Pancreas (tissue), 10 donors: ENCODE measurements around the gene TFPT. TPM values are rescaled to one million over a fixed set of nuclear protein-coding genes. Genes with fewer than 3 reads are reported as not detected.
"Not testable (repeated sequence)": the region's sequence is repeated elsewhere in the genome, so short reads cannot be mapped to it uniquely, and the experiment has no call there.

ENCODE experiments used
- ATAC-seq, 4 donors: fragments of 200-7000 bp; cut with Tn5 transposase; one replicate each; pipeline versions ENCODE4 v1.8.0 to v1.9.1; 2020; ENCODE audit warnings: mild to moderate bottlenecking in 4 of 4, moderate library complexity in 4 of 4
- DNase-seq, 6 donors: peaks; one replicate each; pipeline ENCODE4 v3.0.0-alpha.2; 2020
- FAIRE-seq: peaks from 2 replicates; lab custom pipeline; 2012; peaks lifted over from hg19 to GRCh38; lab: Jason Lieb, UNC
- H3K27ac ChIP-seq, 4 donors: fragments of 200-600 bp; sonication (generic); 1 replicate in 3 of 4; 2 replicates in 1 of 4; pipeline versions ENCODE4 v1.5.0 to v1.8.0; 2020
- H3K27me3 ChIP-seq, 4 donors: fragments of 200-600 bp; one replicate each; pipeline ENCODE4 v1.8.0; 2021
- H3K36me3 ChIP-seq, 3 donors: fragments of 200-600 bp; sonication (generic) in 1 of 3; one replicate each; pipeline versions ENCODE4 v1.5.0 to v1.8.0; 2020 to 2021
- H3K4me1 ChIP-seq, 3 donors: fragments of 200-600 bp; one replicate each; pipeline ENCODE4 v1.8.0; 2021
- H3K4me3 ChIP-seq, 4 donors: fragments of 200-600 bp; sonication (generic) in 2 of 4; one replicate each; pipeline versions ENCODE4 v1.5.0 to v1.8.0; 2020 to 2021
- H3K9me3 ChIP-seq, 4 donors: fragments of 200-600 bp; one replicate each; pipeline ENCODE4 v1.8.0; 2021
- WGBS, 2 donors: extraction: QIAGEN DNeasy Blood & Tissue Kit; methylation state at CpG; one replicate each; pipeline ENCODE4 v1.1.7; 2013; 5-methylcytosine and 5-hydroxymethylcytosine counted together
- intact Hi-C, 3 donors: fragments of 100-400 bp; cut with DNase I; formaldehyde crosslinking; loops; one replicate each; pipeline versions ENCODE4 v1.11.1 to v1.14.2; 2022
- polyA plus RNA-seq, 2 donors: library from polyadenylated mRNA; stranded (reverse); fragments of 200-250 nt; gene quantifications; one replicate each; pipeline ENCODE4 v1.2.3, GENCODE V29; 2013
- total RNA-seq, 6 donors: library from RNA; stranded (reverse); fragmentation: NEBNext Ultra II Directional in 4 of 6; extraction: Animal tissue kit (Norgen Biotek cat#: 25700) in 4 of 6; gene quantifications; one replicate each; pipeline versions ENCODE4 v1.2.1 to v1.2.4, GENCODE V29; 2021 to 2023
- TF ChIP-seq, protein P1 (sequence below), 4 donors: fragments of 200-600 bp; sonication (generic) in 3 of 4; IDR thresholded peaks; one replicate each; pipeline versions ENCODE4 v1.5.0 to v1.8.0; 2021; ENCODE audit warnings: antibody characterized with exemption in 4 of 4
- donor health status: healthy with polysubstance abuse.
- donor health status: DM: no; HTN: no; CAD: no; lungs with moderate emphysema.
- donor health status: DM: no; HTN: no; CAD: no.
- donor health status: control.
- donor health status: control.
- donor health status: Bipolar disorder and iron deficiency.
- donor health status: DM: yes; HTN: yes; CAD: no.
- donor health status: DM: no; HTN: no; CAD: no.
- donor health status: DM: no; HTN: no; CAD: no.
- donor health status: DM: yes; HTN: yes; CAD: no.

The TFPT gene
- total and polyA plus RNA-seq, 8 donors = 3.8 to 16.6 (median 5.2) TPM

DNA sequence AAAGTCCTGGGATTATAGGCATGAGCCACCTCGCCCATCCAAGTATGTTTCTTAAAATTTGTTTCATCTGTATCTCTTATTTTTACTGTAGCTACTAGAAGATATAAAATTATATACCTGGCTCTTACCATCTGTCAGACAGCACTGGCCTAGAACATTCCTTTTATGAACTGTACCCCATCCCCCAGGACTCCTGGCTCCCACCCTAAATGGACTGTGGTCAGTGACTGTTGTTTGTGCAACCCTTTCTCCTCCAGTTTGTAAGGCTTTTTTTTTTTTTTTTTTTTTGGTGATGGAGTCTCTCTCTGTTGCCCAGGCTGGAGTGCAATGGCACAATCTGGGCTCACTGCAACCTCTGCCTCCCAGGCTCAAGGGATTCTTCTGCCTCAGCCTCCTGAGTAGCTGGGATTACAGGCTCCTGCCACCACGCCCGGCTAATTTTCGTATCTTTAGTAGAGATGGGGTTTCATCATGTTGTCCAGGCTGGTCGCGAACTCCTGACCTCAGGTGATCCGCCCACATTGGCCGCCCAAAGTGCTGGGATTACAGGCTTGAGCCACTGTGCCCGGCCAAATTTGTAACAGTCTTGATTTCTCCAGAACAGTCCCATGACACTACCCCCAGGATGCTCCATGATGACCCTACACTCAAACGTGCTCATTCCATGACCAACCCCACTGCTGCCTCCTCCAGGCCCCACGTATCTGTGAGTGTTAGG lies 10.3 kb downstream of the TFPT start:
- ATAC-seq (no peak), DNase-seq (no peak), FAIRE-seq (no peak)
- Histone ChIP-seq H3K9me3 (no peaks in the 10 kb centered on the region), H3K27me3 (no peaks in the 10 kb centered on the region), H3K4me3 (no peak overlapping the region), H3K36me3 (peaks cover 0 to 21% (median 0%) of the 10 kb centered on the region in 3 donors), H3K4me1 (peaks cover 0 to 5% (median 0%) of the 10 kb centered on the region in 3 donors), H3K27ac (no peak overlapping the region)
- TF ChIP-seq, protein P1, sequence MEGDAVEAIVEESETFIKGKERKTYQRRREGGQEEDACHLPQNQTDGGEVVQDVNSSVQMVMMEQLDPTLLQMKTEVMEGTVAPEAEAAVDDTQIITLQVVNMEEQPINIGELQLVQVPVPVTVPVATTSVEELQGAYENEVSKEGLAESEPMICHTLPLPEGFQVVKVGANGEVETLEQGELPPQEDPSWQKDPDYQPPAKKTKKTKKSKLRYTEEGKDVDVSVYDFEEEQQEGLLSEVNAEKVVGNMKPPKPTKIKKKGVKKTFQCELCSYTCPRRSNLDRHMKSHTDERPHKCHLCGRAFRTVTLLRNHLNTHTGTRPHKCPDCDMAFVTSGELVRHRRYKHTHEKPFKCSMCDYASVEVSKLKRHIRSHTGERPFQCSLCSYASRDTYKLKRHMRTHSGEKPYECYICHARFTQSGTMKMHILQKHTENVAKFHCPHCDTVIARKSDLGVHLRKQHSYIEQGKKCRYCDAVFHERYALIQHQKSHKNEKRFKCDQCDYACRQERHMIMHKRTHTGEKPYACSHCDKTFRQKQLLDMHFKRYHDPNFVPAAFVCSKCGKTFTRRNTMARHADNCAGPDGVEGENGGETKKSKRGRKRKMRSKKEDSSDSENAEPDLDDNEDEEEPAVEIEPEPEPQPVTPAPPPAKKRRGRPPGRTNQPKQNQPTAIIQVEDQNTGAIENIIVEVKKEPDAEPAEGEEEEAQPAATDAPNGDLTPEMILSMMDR (IDR thresholded peaks at IDR 0.05) = no peak
- intact Hi-C loops = no loop called here
- WGBS, 2 donors = 87 to 91% methylated on average over 11 of the region's 11 CpGs

DNA sequence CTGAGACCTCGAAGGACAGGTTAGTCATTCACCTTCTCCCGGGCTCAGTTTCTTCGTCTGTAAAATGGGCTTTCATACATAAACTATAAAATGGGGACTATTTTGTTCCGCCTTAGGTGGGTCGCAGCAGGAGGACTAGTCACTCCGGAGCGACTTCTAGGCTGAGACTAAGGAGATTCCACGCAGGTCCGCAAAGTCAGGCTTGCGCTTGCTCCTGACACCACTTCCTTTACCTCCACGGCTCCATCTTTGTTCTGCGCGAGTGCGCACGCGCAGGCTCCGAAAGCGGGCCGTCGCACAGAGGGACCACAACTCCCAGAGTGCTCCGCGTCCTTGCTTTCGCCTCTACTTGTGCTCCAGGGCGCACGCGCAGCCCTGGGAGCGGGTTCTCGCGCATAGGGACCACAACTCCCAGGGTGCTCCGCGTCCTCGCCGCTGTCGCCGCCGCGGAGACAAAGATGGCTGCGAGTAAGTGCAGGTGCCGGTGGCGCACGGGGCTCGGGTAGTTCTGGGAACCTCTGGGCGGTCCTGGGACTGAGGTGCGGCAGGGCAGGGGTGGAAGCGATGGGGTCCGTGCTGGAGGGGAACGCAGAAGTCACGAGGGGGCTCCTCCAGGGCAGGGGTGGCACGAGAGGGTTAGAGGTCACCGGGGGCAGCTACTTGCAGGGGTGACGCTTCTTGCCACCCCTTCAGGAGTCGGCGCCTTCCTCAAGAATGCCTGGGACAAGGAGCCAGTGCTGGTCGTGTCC lies 12.9 kb downstream of the TFPT start, which contains the start of gene NDUFA3:
NDUFA3 (plus strand) TSS at position 435 of the 749 bp plus-strand sequence; CDS start at position 459, 24 bp downstream.
- H3K27ac ChIP-seq = peak within 1 kb of the TSS in 2 of 4 donors; percentile 28 to 50
- peak; percentile 100 for ATAC-seq
- H3K36me3 ChIP-seq = peaks cover 0 to 10% (median 0%) of the 10 kb centered on the region in 3 donors

DNA sequence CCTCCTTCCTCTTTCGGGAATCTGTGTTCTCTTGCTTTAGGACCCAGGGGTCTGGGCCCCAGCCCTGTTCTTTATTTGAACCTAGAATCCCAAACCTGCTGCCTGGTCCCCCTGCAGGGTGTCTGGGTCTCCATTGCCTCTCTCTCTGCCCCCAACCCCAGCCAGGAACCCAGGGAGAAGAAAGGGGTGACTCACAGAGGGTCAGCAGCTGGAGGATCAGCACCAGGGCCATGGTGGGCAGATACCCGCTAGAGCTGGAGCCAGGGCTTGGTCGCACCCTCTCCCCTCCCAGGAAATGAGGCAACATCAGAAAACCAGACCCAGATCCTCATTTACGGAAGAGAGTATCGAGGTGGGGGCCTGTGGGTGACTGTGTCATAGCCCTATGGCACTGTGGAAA lies 14.9 kb downstream of the TFPT start, which contains the start of gene OSCAR:
OSCAR (minus strand) TSS at position 243 of the 400 bp plus-strand sequence; CDS start at position 232, 11 bp downstream.
- H3K4me3 ChIP-seq = no peak within 1 kb of the TSS
- DNase-seq = peak in 1 of 6 donors; percentile 17
- H3K4me1 ChIP-seq = peaks cover 0 to 5% (median 0%) of the 10 kb centered on the region in 3 donors
- WGBS, 2 donors = 60 to 62% methylated on average over 5 of the region's 5 CpGs
- ATAC-seq = no peak
- no peaks in the 10 kb centered on the region for H3K9me3 ChIP-seq
- FAIRE-seq = no peak
- H3K36me3 ChIP-seq = no peaks in the 10 kb centered on the region
- TF ChIP-seq, protein P1 (IDR thresholded peaks at IDR 0.05) = no peak
- no peak within 1 kb of the TSS for H3K27ac ChIP-seq
- intact Hi-C loops = no loop called here
- no peaks in the 10 kb centered on the region for H3K27me3 ChIP-seq

More for the DNA sequence above, 12.9 kb downstream of the TFPT start, which contains the start of gene NDUFA3:
- Histone ChIP-seq H3K4me3 (peak within 1 kb of the TSS; percentile 33 to 92 (median 84)), H3K9me3 (no peaks in the 10 kb centered on the region), H3K27me3 (no peaks in the 10 kb centered on the region), H3K4me1 (peaks cover 0 to 5% (median 0%) of the 10 kb centered on the region in 3 donors)
- TF ChIP-seq, protein P1 (IDR thresholded peaks at IDR 0.05) = no peak
- DNase-seq = peak; percentile 97 to 100 (median 98)
- 2 to 3% methylated on average over 46 to 54 of the region's 54 CpGs for WGBS, 2 donors
- intact Hi-C loops = no loop called here
- FAIRE-seq = peak; percentile 68

DNA sequence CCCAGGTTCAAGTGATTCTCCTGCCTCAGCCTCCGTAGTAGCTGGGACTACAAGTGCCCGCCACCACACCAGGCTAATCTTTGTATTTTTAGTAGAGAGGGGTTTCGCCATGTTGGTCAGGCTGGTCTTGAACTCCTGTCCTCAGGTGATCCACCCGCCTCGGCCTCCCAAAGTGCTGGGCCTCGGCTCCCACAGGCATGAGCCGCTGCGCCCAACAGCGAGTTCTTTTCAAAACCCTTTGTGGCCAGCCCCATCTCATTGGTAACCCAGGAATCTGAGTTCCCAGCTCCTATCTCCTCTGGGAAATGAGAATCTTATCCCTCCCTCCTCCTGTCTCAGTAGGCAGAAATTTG lies 15.6 kb downstream of the TFPT start:
- WGBS, 2 donors = 70 to 73% methylated on average over 9 of the region's 9 CpGs
- H3K4me3 ChIP-seq, H3K27me3 ChIP-seq, DNase-seq, FAIRE-seq, H3K9me3 ChIP-seq, H3K4me1 ChIP-seq, H3K27ac ChIP-seq, intact Hi-C loops, H3K36me3 ChIP-seq, ATAC-seq: not testable (repeated sequence)

DNA sequence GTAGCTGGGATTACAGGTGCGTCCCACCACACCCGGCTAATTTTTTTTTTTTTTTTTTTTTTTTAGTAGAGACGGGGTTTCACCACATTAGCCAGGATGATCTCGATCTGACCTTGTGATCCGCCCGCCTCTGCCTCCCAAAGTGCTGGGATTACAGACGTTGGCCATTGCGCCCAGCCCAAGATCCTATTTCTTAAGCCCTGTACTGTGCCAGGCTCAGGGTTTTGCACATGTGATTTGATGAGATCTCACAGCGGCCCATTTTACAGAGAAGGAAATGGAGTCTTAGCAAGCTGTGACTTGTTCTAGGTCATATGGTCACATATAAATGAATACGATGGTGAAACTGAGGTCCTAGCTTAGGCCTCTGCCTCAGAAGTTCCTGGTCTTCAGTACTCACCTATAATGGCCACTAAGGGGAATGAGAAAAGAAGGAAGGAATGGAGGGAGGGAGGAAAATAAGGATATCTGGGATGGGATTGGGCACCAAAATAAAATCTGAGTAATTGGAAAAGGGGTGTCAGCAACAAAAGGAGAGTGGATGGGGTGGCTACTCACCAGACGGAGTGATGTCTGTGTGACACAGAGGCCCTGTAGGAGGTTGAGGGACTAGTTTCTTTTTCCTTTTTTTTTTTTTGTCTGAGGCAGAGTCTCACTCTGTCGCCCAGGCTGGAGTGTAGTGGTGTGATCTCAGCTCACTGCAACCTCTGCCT lies 16.1 kb downstream of the TFPT start:
- TF ChIP-seq, protein P1 (IDR thresholded peaks at IDR 0.05) = no peak
- Histone ChIP-seq H3K36me3 (no peaks in the 10 kb centered on the region), H3K4me3 (no peak overlapping the region), H3K27me3 (peaks cover 0 to 4% (median 0%) of the 10 kb centered on the region in 4 donors), H3K9me3 (no peaks in the 10 kb centered on the region), H3K4me1 (peaks cover 0 to 5% (median 0%) of the 10 kb centered on the region in 3 donors), H3K27ac (no peak overlapping the region)
- DNase-seq (no peak), FAIRE-seq (no peak), ATAC-seq (no peak)
- intact Hi-C loops = no loop called here
- 76 to 82% methylated on average over 10 to 12 of the region's 12 CpGs for WGBS, 2 donors
